Type B pancreatic cell (in vitro differentiated cells): ENCODE data around the gene CERS6. TPM values are rescaled to one million over a fixed set of nuclear protein-coding genes. Genes with fewer than 3 reads are reported as not detected.

ENCODE experiments used
- DNase-seq: peaks from one replicate; pipeline ENCODE4 v3.0.0; 2021; ENCODE audit warnings: mixed read lengths; ENCODE audit not compliant: unreplicated experiment; ENCODE audit errors: extremely low spot score
- H3K27ac Mint-ChIP-seq: 2 replicates; pipeline ENCODE4 v1.8.0; 2021; ENCODE audit warnings: mild to moderate bottlenecking, mixed read lengths
- H3K27me3 Mint-ChIP-seq: 2 replicates; pipeline ENCODE4 v1.8.0; 2021; ENCODE audit warnings: mixed read lengths
- H3K36me3 Mint-ChIP-seq: 2 replicates; pipeline ENCODE4 v1.8.0; 2021; ENCODE audit warnings: mixed read lengths
- H3K4me1 Mint-ChIP-seq: one replicate; pipeline ENCODE4 v1.8.0; 2021; ENCODE audit warnings: mixed read lengths; ENCODE audit not compliant: unreplicated experiment
- H3K4me3 Mint-ChIP-seq: 2 replicates; pipeline ENCODE4 v1.8.0; 2021; ENCODE audit warnings: mild to moderate bottlenecking, mixed read lengths
- H3K9me3 Mint-ChIP-seq: 2 replicates; pipeline ENCODE4 v1.8.0; 2021; ENCODE audit warnings: mixed read lengths
- total RNA-seq: library from RNA; stranded (reverse); gene quantifications from 2 replicates; pipeline ENCODE4 v1.2.1, GENCODE V29; 2021; ENCODE audit warnings: low replicate concordance
- TF ChIP-seq, protein P1 (sequence below): fragments of 200-600 bp; sonication (generic); conservative IDR thresholded peaks from 2 replicates; pipeline ENCODE4 v1.5.0; 2021; ENCODE audit warnings: antibody characterized with exemption, mild to moderate bottlenecking

Gene CERS6
- total RNA-seq, 1 donor from 2014 or later: 43.0 TPM

DNA sequence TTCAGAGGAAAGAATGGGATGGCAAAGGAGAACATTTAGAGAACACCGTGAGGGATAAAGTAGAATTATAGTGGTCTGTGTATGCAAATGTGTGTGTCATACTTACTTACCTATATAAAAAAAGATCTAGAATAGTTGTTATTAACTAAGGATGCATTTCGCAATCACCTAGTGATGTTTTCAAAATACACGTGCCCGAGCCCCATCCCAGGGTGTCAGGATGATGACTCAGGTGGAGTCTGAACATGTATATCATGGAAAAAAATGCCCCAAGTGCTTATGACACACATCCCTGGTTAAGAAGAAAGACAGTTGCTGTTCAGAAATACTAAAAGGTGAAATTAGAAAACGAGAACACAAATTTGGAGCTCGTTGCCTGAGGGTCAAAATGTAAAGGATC is 109.0 kb downstream of the CERS6 start:
- DNase-seq: no peak
- TF ChIP-seq, protein P1, sequence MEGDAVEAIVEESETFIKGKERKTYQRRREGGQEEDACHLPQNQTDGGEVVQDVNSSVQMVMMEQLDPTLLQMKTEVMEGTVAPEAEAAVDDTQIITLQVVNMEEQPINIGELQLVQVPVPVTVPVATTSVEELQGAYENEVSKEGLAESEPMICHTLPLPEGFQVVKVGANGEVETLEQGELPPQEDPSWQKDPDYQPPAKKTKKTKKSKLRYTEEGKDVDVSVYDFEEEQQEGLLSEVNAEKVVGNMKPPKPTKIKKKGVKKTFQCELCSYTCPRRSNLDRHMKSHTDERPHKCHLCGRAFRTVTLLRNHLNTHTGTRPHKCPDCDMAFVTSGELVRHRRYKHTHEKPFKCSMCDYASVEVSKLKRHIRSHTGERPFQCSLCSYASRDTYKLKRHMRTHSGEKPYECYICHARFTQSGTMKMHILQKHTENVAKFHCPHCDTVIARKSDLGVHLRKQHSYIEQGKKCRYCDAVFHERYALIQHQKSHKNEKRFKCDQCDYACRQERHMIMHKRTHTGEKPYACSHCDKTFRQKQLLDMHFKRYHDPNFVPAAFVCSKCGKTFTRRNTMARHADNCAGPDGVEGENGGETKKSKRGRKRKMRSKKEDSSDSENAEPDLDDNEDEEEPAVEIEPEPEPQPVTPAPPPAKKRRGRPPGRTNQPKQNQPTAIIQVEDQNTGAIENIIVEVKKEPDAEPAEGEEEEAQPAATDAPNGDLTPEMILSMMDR: no peak
- Mint-ChIP-seq H3K4me3 (no peak overlapping the region), H3K36me3 (peaks cover 48% of the 10 kb centered on the region), H3K4me1 (peaks cover 15% of the 10 kb centered on the region), H3K27ac (no peak overlapping the region), H3K27me3 (no peaks in the 10 kb centered on the region), H3K9me3 (no peaks in the 10 kb centered on the region)

DNA sequence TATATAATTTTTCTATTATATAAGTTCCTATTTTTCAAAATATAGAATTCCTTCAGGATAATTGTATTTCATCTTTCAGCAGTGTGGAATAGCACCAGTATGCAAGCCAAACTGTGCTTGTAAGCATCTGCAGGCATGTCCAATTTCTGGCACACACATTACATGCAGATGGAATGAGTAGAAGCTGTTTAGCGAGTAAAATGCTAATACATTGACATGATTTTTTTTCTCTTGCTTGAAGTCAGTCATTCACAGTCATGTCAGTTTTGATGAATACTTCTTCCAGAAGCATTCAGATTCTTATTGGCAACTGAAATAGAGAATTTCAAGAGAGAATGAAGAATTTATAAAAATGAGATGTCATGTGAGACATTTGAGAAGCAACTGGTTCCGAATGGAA is 109.4 kb downstream of the CERS6 start:
- Mint-ChIP-seq H3K4me1 (peaks cover 15% of the 10 kb centered on the region), H3K4me3 (no peak overlapping the region), H3K36me3 (peaks cover 44% of the 10 kb centered on the region), H3K27ac (no peak overlapping the region), H3K27me3 (no peaks in the 10 kb centered on the region), H3K9me3 (no peaks in the 10 kb centered on the region)
- TF ChIP-seq, protein P1: no peak
- no peak for DNase-seq

DNA sequence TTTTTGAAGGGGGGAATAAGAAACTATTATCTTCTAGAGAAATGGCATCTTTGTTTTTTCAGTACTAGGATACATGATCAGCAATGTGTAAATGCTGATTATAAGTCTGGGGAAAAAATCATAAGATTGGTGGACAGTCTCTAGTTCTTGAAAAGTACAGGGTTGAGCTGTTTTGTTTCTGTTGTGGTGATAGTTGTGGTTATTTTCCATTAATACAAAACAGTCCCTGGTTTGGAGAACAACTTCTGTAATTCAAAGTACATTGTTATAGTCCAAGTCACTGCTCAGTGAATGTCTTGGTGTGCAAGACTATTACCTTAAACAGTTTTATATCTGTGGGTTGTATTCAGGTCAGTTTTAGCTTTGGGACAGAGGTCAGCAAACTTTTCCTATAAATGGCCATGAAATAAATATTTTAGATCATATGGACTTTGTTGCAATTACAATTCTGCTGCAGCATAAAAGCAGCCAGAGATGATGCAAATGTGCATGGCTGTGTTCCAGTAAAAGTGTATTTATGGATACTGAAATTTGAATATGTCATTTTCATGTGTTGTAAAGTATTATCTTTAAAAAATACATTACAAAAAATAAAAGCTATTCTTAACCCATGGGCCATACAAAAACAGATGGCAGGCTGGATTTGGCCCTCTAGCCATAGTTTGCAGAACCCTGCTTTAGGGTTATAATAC is 111.0 kb downstream of the CERS6 start:
- Mint-ChIP-seq H3K9me3 (no peaks in the 10 kb centered on the region), H3K36me3 (peaks cover 31% of the 10 kb centered on the region), H3K27ac (no peak overlapping the region), H3K27me3 (no peaks in the 10 kb centered on the region), H3K4me3 (no peak overlapping the region), H3K4me1 (peaks cover 23% of the 10 kb centered on the region)
- no peak for DNase-seq
- TF ChIP-seq, protein P1: no peak

DNA sequence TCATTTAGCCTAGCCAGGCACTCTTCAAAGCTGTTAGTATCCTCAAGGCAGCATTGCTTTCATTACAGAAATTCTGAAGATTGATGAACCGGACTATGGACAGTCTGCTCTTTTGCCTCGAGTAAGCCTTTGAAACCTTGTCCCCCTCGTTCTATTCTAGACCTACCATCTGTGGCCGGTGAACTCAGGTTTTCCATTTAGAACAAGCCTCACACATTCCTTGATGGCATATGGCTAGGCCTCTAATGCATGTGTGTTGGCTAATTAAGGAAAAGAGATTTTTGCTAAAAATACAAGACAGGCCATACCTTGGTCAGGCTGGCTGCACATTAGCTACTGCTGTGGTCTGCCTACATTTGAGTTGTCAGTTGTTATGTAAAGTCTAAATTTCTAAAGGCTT is 111.8 kb downstream of the CERS6 start:
- H3K27me3 Mint-ChIP-seq: no peaks in the 10 kb centered on the region
- no peak overlapping the region for H3K4me3 Mint-ChIP-seq
- H3K4me1 Mint-ChIP-seq: peaks cover 27% of the 10 kb centered on the region
- H3K36me3 Mint-ChIP-seq: peaks cover 28% of the 10 kb centered on the region
- H3K9me3 Mint-ChIP-seq: no peaks in the 10 kb centered on the region
- no peak overlapping the region for H3K27ac Mint-ChIP-seq
- DNase-seq: no peak
- TF ChIP-seq, protein P1: no peak

DNA sequence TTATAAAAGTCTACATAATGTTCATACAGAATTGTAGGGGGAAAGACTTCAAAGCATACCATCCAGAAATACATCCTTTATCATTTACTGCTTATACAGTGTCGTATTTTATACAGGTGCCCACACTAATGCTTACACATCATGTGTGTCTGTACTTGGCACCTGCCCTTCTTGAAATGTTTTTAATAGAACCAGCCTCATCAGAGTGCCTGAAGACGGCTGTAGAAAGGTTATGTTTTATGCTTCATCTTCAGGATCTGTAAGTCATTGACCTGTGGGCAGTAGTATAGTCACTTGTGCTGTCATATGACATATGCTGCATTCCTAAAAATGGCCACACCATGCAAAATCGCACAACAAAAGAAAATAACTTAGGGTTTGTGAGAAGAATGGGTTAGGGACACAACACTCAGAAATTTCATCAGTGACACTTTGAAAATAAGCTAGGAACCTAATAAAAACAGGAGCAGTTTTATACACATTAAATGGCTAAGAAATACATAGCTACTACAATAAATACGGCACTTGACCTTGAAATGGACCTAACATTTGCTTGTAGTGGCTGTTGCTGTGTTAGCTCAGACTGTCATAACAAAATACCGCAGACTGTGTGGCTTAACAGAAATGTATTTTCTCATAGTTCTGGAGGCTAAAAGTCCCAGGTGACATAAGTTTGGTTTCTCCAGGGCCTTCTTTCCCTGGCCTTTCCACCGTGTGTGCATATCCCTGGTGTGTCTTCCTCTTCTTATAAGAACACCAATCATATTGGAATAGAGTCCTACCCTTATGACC is 112.6 kb downstream of the CERS6 start:
- no peaks in the 10 kb centered on the region for H3K27me3 Mint-ChIP-seq
- H3K4me1 Mint-ChIP-seq: peaks cover 31% of the 10 kb centered on the region
- no peaks in the 10 kb centered on the region for H3K9me3 Mint-ChIP-seq
- no peak for DNase-seq
- peaks cover 24% of the 10 kb centered on the region for H3K36me3 Mint-ChIP-seq
- H3K27ac Mint-ChIP-seq: no peak overlapping the region
- TF ChIP-seq, protein P1: no peak
- no peak overlapping the region for H3K4me3 Mint-ChIP-seq
